Liver (tissue), 9 donors: ENCODE data around the gene DDX17. TPM values are rescaled to one million over a fixed set of nuclear protein-coding genes. Genes with fewer than 3 reads are reported as not detected.

Experiments used
- DNase-seq: peaks from one replicate; pipeline ENCODE4 v3.0.0-alpha.2; 2017; ENCODE audit warnings: low spot score
- H3K27ac ChIP-seq, 2 donors: one replicate each; pipeline ENCODE4 v1.7.0; 2013; ENCODE audit warnings: inconsistent platforms in 2 of 2, low read length in 2 of 2, control low read depth in 1 of 2, low read depth in 1 of 2, mild to moderate bottlenecking in 1 of 2
- H3K27me3 ChIP-seq, 4 donors: one replicate each; pipeline versions ENCODE4 v1.6.1 to v1.7.0; 2013; ENCODE audit warnings: low read length in 3 of 4, inconsistent platforms in 1 of 4, mild to moderate bottlenecking in 1 of 4, moderate library complexity in 1 of 4; ENCODE audit not compliant: control insufficient read depth in 4 of 4, insufficient read depth in 4 of 4
- H3K36me3 ChIP-seq, 4 donors: one replicate each; pipeline versions ENCODE4 v1.6.1 to v1.7.0; 2013; ENCODE audit warnings: low read length in 3 of 4, mild to moderate bottlenecking in 3 of 4, low read depth in 1 of 4, moderate library complexity in 1 of 4; ENCODE audit not compliant: control insufficient read depth in 4 of 4, insufficient read depth in 3 of 4
- H3K4me1 ChIP-seq, 4 donors: one replicate each; pipeline versions ENCODE4 v1.6.1 to v1.7.0; 2013; ENCODE audit warnings: low read length in 3 of 4, mild to moderate bottlenecking in 3 of 4, moderate library complexity in 1 of 4; ENCODE audit not compliant: control insufficient read depth in 4 of 4, insufficient read depth in 4 of 4
- H3K4me3 ChIP-seq, 3 donors: one replicate each; pipeline versions ENCODE4 v1.6.1 to v1.7.0; 2013; ENCODE audit warnings: low read length in 3 of 3, control low read depth in 1 of 3, low read depth in 1 of 3, mild to moderate bottlenecking in 1 of 3
- H3K9ac ChIP-seq, 2 donors: one replicate each; pipeline ENCODE4 v1.7.0; 2013; ENCODE audit warnings: low read length in 2 of 2, mild to moderate bottlenecking in 2 of 2, moderate library complexity in 2 of 2, control low read depth in 1 of 2, low read depth in 1 of 2
- H3K9me3 ChIP-seq, 4 donors: one replicate each; pipeline versions ENCODE4 v1.6.1 to v1.7.0; 2013; ENCODE audit warnings: low read length in 3 of 4; ENCODE audit not compliant: control insufficient read depth in 4 of 4
- EGR1 ChIP-seq, 2 donors: IDR thresholded peaks; 2 replicates each; pipeline ENCODE4 v1.6.1; 2016 to 2018; ENCODE audit warnings: antibody characterized with exemption in 2 of 2, low read depth in 2 of 2
- FOXA1 ChIP-seq: IDR thresholded peaks from 2 replicates; pipeline ENCODE4 v1.6.1; 2016; ENCODE audit warnings: antibody characterized with exemption
- FOXA2 ChIP-seq: IDR thresholded peaks from 2 replicates; pipeline ENCODE4 v1.6.1; 2016; ENCODE audit warnings: antibody characterized with exemption
- GABPA ChIP-seq, 2 donors: IDR thresholded peaks in 1 of 2; conservative IDR thresholded peaks in 1 of 2; 2 replicates each; pipeline ENCODE4 v1.6.1; 2016; ENCODE audit warnings: antibody characterized with exemption in 2 of 2, mild to moderate bottlenecking in 1 of 2, moderate library complexity in 1 of 2
- HNF4A ChIP-seq, 2 donors: conservative IDR thresholded peaks; 2 replicates each; pipeline ENCODE4 v1.6.1; 2016; ENCODE audit warnings: antibody characterized with exemption in 2 of 2, mild to moderate bottlenecking in 2 of 2
- HNF4G ChIP-seq: IDR thresholded peaks from 2 replicates; pipeline ENCODE4 v1.6.1; 2016; ENCODE audit warnings: antibody characterized with exemption
- JUND ChIP-seq, 2 donors: IDR thresholded peaks; 2 replicates each; pipeline ENCODE4 v1.6.1; 2016; ENCODE audit warnings: antibody characterized with exemption in 2 of 2
- NR2F2 ChIP-seq: IDR thresholded peaks from 2 replicates; pipeline ENCODE4 v1.6.1; 2016; ENCODE audit warnings: antibody characterized with exemption
- RAD21 ChIP-seq, 2 donors: IDR thresholded peaks; 2 replicates each; pipeline ENCODE4 v1.6.1; 2016; ENCODE audit warnings: antibody characterized with exemption in 2 of 2, mild to moderate bottlenecking in 2 of 2
- REST ChIP-seq: IDR thresholded peaks from 2 replicates; pipeline ENCODE4 v1.6.1; 2016; ENCODE audit warnings: antibody characterized with exemption, mild to moderate bottlenecking
- RXRA ChIP-seq, 2 donors: IDR thresholded peaks; 2 replicates each; pipeline ENCODE4 v1.6.1; 2017 to 2018; ENCODE audit warnings: antibody characterized with exemption in 2 of 2, mild to moderate bottlenecking in 1 of 2
- SP1 ChIP-seq: IDR thresholded peaks from 2 replicates; pipeline ENCODE4 v1.6.1; 2018; ENCODE audit warnings: antibody characterized with exemption, mild to moderate bottlenecking
- TAF1 ChIP-seq: conservative IDR thresholded peaks from 2 replicates; pipeline ENCODE4 v1.6.1; 2016; ENCODE audit warnings: antibody characterized with exemption, mild to moderate bottlenecking
- YY1 ChIP-seq: IDR thresholded peaks from 2 replicates; pipeline ENCODE4 v1.6.1; 2016; ENCODE audit warnings: antibody characterized with exemption, mild to moderate bottlenecking
- ZBTB33 ChIP-seq: IDR thresholded peaks from 2 replicates; pipeline ENCODE4 v1.6.1; 2016; ENCODE audit warnings: antibody characterized with exemption
- WGBS: extraction: QIAGEN DNeasy Blood & Tissue Kit; methylation state at CpG from one replicate; pipeline ENCODE4 v1.1.7; 2013; 5-methylcytosine and 5-hydroxymethylcytosine counted together
- polyA plus RNA-seq, 2 donors: library from polyadenylated mRNA; stranded (reverse) in 1 of 2; unstranded in 1 of 2; fragments of 200-250 nt in 1 of 2; fragments of >200 nt in 1 of 2; fragmentation: Nextera tagmentation in 1 of 2; extraction: Ambion mirVana in 1 of 2; gene quantifications; one replicate each; pipeline versions ENCODE4 v1.2.1 to v1.2.3, GENCODE V29; 2013 to 2015
- total RNA-seq, 2 donors: library from RNA; depleted of rRNA; stranded (reverse); fragments of >200 nt; gene quantifications; one replicate each; pipeline ENCODE4 v1.2.3, GENCODE V29; 2014
- TF ChIP-seq, protein P1 (sequence below): fragments of 150-350 bp; IDR thresholded peaks from 2 replicates; pipeline ENCODE4 v1.5.1; 2017; ENCODE audit warnings: improper control_type of control experiment, low read depth, low read length; ENCODE audit not compliant: missing input control
- TF ChIP-seq, protein P2 (sequence below): IDR thresholded peaks from 2 replicates; pipeline ENCODE4 v1.6.1; 2016; ENCODE audit warnings: antibody characterized with exemption
- TF ChIP-seq, protein P3 (sequence below): IDR thresholded peaks from 2 replicates; pipeline ENCODE4 v1.6.1; 2016; ENCODE audit warnings: antibody characterized with exemption
- donor health status: healthy.
- donor health status: healthy.
- donor health status: healthy.
- donor health status: healthy.
- donor health status: healthy.

Gene DDX17
- total and polyA plus RNA-seq, 4 donors = 46.3 to 451 (median 173) TPM

DNA sequence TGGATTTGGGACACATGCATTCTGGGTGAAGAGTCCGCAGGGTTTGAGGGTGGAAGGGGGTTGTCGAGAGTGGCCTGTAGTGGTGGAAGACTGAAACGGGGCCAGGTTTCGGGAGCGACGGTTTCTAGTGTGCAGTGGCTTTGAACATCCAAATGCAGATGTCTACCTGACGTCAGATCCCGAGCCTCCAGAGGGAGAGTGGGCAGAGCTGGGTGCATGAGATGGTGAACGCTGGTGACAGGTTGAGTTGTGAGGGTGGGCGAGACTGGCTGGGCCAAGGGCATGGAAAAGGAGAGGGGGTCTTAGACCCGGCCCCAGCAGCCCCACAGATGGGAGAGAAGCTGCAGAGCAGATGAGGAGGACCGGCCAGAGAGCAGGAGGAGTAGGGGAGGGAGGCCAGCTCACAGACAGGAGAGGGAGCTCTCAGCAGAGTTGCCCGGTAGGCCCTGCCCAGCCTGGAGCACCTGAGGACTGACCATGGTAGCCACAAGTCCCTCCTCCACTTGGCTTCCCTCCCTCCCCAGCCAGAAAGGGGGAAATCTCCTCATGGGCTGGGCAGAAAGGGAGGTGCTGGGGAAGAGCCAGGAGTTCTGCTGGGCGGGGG lies 65.3 kb downstream of the DDX17 start:
- H3K4me3 ChIP-seq = no peak overlapping the region
- DNase-seq = no peak
- H3K27me3 ChIP-seq = no peaks in the 10 kb centered on the region
- no peaks in the 10 kb centered on the region for H3K36me3 ChIP-seq
- H3K4me1 ChIP-seq = no peaks in the 10 kb centered on the region
- H3K27ac ChIP-seq = no peak overlapping the region
- H3K9me3 ChIP-seq = no peaks in the 10 kb centered on the region
- H3K9ac ChIP-seq = no peak overlapping the region
- TF ChIP-seq EGR1 (IDR thresholded peaks at IDR 0.05; ENCODE audit: low read depth in 2 of 2) (no peak), RXRA (IDR thresholded peaks at IDR 0.05) (no peak), HNF4G (no peak), JUND (IDR thresholded peaks at IDR 0.05) (no peak), SP1 (no peak), GABPA (IDR thresholded peaks at IDR 0.05 in 1 of 2, conservative IDR thresholded peaks at IDR 0.05 in 1 of 2) (no peak), YY1 (no peak), REST (no peak), TAF1 (no peak), ZBTB33 (no peak), FOXA2 (no peak), HNF4A (conservative IDR thresholded peaks at IDR 0.05) (no peak)
- TF ChIP-seq, protein P1, sequence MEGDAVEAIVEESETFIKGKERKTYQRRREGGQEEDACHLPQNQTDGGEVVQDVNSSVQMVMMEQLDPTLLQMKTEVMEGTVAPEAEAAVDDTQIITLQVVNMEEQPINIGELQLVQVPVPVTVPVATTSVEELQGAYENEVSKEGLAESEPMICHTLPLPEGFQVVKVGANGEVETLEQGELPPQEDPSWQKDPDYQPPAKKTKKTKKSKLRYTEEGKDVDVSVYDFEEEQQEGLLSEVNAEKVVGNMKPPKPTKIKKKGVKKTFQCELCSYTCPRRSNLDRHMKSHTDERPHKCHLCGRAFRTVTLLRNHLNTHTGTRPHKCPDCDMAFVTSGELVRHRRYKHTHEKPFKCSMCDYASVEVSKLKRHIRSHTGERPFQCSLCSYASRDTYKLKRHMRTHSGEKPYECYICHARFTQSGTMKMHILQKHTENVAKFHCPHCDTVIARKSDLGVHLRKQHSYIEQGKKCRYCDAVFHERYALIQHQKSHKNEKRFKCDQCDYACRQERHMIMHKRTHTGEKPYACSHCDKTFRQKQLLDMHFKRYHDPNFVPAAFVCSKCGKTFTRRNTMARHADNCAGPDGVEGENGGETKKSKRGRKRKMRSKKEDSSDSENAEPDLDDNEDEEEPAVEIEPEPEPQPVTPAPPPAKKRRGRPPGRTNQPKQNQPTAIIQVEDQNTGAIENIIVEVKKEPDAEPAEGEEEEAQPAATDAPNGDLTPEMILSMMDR = no peak
- TF ChIP-seq, protein P2, sequence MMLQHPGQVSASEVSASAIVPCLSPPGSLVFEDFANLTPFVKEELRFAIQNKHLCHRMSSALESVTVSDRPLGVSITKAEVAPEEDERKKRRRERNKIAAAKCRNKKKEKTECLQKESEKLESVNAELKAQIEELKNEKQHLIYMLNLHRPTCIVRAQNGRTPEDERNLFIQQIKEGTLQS = no peak
- TF ChIP-seq, protein P3, sequence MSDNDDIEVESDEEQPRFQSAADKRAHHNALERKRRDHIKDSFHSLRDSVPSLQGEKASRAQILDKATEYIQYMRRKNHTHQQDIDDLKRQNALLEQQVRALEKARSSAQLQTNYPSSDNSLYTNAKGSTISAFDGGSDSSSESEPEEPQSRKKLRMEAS = no peak
- WGBS = 84% methylated on average over 14 of the region's 14 CpGs

DNA sequence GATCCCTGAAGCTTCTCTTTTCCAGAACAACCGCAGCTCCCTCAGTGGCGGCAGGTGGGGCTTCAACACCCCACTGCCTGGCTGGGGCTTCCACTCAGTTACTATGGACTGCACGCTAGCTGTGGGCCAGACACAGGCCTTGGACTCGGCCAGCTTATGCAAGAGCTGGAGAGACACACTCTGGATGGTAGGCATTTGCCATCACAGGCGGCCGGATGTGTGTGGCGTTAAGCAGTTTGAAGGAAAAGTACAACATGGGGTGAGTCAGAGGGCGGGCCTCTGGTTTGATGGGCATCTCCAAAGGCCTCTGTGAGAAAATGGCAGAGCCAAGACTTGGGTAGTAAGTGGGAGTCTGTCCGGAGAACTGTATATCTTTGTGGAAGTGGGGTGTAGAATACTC lies 68.7 kb downstream of the DDX17 start:
- H3K9ac ChIP-seq = no peak overlapping the region
- 94% methylated on average over 9 of the region's 9 CpGs for WGBS
- no peak for DNase-seq
- H3K36me3 ChIP-seq = no peaks in the 10 kb centered on the region
- H3K4me1 ChIP-seq = no peaks in the 10 kb centered on the region
- no peak overlapping the region for H3K4me3 ChIP-seq
- H3K9me3 ChIP-seq = no peaks in the 10 kb centered on the region
- no peak overlapping the region for H3K27ac ChIP-seq
- H3K27me3 ChIP-seq = no peaks in the 10 kb centered on the region
- TF ChIP-seq NR2F2 (no peak), RAD21 (IDR thresholded peaks at IDR 0.05) (no peak), RXRA (IDR thresholded peaks at IDR 0.05) (no peak), REST (no peak), HNF4G (no peak), GABPA (IDR thresholded peaks at IDR 0.05 in 1 of 2, conservative IDR thresholded peaks at IDR 0.05 in 1 of 2) (no peak), EGR1 (IDR thresholded peaks at IDR 0.05; ENCODE audit: low read depth in 2 of 2) (no peak), JUND (IDR thresholded peaks at IDR 0.05) (no peak), FOXA1 (no peak), HNF4A (conservative IDR thresholded peaks at IDR 0.05) (no peak), SP1 (no peak)
- TF ChIP-seq, protein P3 = no peak
